HepG2 (cell line): ENCODE data around the gene COLEC12. TPM values are rescaled to one million over a fixed set of nuclear protein-coding genes. Genes with fewer than 3 reads are reported as not detected.

Source experiments
- ATAC-seq: fragments of 200-7000 bp; cut with Tn5 transposase; 3 replicates; pipeline ENCODE4 v1.9.1; 2020; ENCODE audit warnings: mild to moderate bottlenecking, moderate library complexity
- BruUV-seq: library from RNA; stranded (reverse); fragments of 400-500 nt; replicated peaks from 2 replicates; lab custom pipeline; 2021; lab: Mats Ljungman, UMichigan
- CTCF ChIA-PET: fragments of 300-600 bp; formaldehyde crosslinking; extraction: SDS; loops from one replicate; lab custom pipeline; 2021; ENCODE audit warnings: low total read pairs, inconsistent platforms, low intra/inter-chr PET ratio; lab: Yijun Ruan, JAX
- POLR2A ChIA-PET: fragments of 350-600 bp; sonication (Branson Sonifier 250); formaldehyde crosslinking; loops from one replicate; lab custom pipeline; 2020; ENCODE audit warnings: antibody characterized with exemption, inconsistent platforms; lab: Yijun Ruan, JAX
- DNase-seq: peaks from one replicate; pipeline ENCODE4 v3.0.0-alpha.2; 2015; ENCODE audit warnings: low spot score
- FAIRE-seq: peaks from 3 replicates; lab custom pipeline; 2011; peaks lifted over from hg19 to GRCh38; lab: Jason Lieb, UNC
- H2AFZ ChIP-seq: one replicate; pipeline ENCODE4 v1.6.1; 2011; ENCODE audit warnings: low read length, inconsistent platforms
- H3K27ac ChIP-seq: fragments of 300-600 bp; 3 replicates; pipeline ENCODE4 v1.8.0; 2011; ENCODE audit warnings: mixed run types, mild to moderate bottlenecking, mixed read lengths, low read length, inconsistent platforms; ENCODE audit not compliant: insufficient read depth; ENCODE audit errors: extremely low read length
- H3K27me3 ChIP-seq, 2 experiments: fragments of 200-600 bp in 1 of 2; 2 replicates in 1 of 2; 3 replicates in 1 of 2; pipeline versions ENCODE4 v1.6.0 to v1.8.0; 2011; ENCODE audit warnings: low read length in 2 of 2, mild to moderate bottlenecking in 2 of 2, moderate library complexity in 2 of 2, inconsistent platforms in 1 of 2; ENCODE audit not compliant: insufficient read depth in 2 of 2, control insufficient read depth in 1 of 2
- H3K36me3 ChIP-seq, 2 experiments: fragments of 200-600 bp in 1 of 2; replicated peaks in 1 of 2; 2 replicates in 1 of 2; 3 replicates in 1 of 2; pipeline versions ENCODE4 v1.5.1 to v1.8.0; 2011; ENCODE audit warnings: low read length in 2 of 2, inconsistent platforms in 1 of 2; ENCODE audit not compliant: insufficient read depth in 2 of 2, control insufficient read depth in 1 of 2
- H3K4me1 ChIP-seq: 2 replicates; pipeline ENCODE4 v1.5.1; 2012; ENCODE audit warnings: low read length, inconsistent platforms; ENCODE audit not compliant: insufficient read depth
- H3K4me2 ChIP-seq: 2 replicates; pipeline ENCODE4 v1.6.0; 2011; ENCODE audit warnings: low read depth, low read length, inconsistent platforms
- H3K4me3 ChIP-seq, 3 experiments: fragments of 200-600 bp in 1 of 3; sonication (generic), shearing (Covaris generic) in 1 of 3; replicated peaks in 1 of 3; 2 replicates each; pipeline ENCODE4 v1.5.1; 2011 to 2016; ENCODE audit warnings: low read length in 3 of 3, inconsistent platforms in 2 of 3, low read depth in 2 of 3, mild to moderate bottlenecking in 2 of 3, control low read depth in 1 of 3, mixed read lengths in 1 of 3; ENCODE audit not compliant: insufficient read depth in 1 of 3
- H3K79me2 ChIP-seq: one replicate; pipeline ENCODE4 v1.6.1; 2011; ENCODE audit warnings: low read length, inconsistent platforms; ENCODE audit not compliant: insufficient read depth
- H3K9ac ChIP-seq: 2 replicates; pipeline ENCODE4 v1.6.0; 2011; ENCODE audit warnings: mild to moderate bottlenecking, low read depth, low read length, inconsistent platforms; ENCODE audit not compliant: insufficient read depth
- H3K9me3 ChIP-seq: 2 replicates; pipeline ENCODE4 v1.5.1; 2012; ENCODE audit warnings: mild to moderate bottlenecking, low read length
- H4K20me1 ChIP-seq: 2 replicates; pipeline ENCODE4 v1.6.0; 2011; ENCODE audit warnings: inconsistent platforms, mild to moderate bottlenecking, low read length, moderate library complexity; ENCODE audit not compliant: insufficient read depth
- ARID5B ChIP-seq: IDR thresholded peaks from 2 replicates; pipeline ENCODE4 v1.4.0; 2020; ENCODE audit warnings: mild to moderate bottlenecking, missing genetic modification reagents
- DBP ChIP-seq: sonication (generic); formaldehyde crosslinking; IDR thresholded peaks from 2 replicates; pipeline ENCODE4 v1.4.0; 2020; ENCODE audit warnings: missing genetic modification reagents; ENCODE audit errors: not compliant biosample characterization
- E2F1 ChIP-seq: sonication (generic); formaldehyde crosslinking; IDR thresholded peaks from 2 replicates; pipeline ENCODE4 v1.5.0; 2020; ENCODE audit warnings: missing genetic modification reagents
- GABPB1 ChIP-seq: IDR thresholded peaks from 2 replicates; pipeline ENCODE4 v1.6.1; 2016; ENCODE audit warnings: mild to moderate bottlenecking, missing genetic modification reagents, moderate library complexity, missing compliant biosample characterization
- MNT ChIP-seq: fragments of 450-650 bp; IDR thresholded peaks from 2 replicates; pipeline ENCODE4 v1.6.1; 2016
- PHF8 ChIP-seq: sonication (generic); formaldehyde crosslinking; IDR thresholded peaks from 2 replicates; pipeline ENCODE4 v1.5.0; 2020; ENCODE audit warnings: missing genetic modification reagents
- SP140L ChIP-seq: sonication (generic); formaldehyde crosslinking; IDR thresholded peaks from 2 replicates; pipeline ENCODE4 v1.4.0; 2020; ENCODE audit warnings: missing genetic modification reagents, borderline replicate concordance
- TEAD2 ChIP-seq: sonication (generic); formaldehyde crosslinking; IDR thresholded peaks from 2 replicates; pipeline ENCODE4 v1.9.0; 2021; ENCODE audit warnings: missing genetic modification reagents
- WIZ ChIP-seq: sonication (generic); formaldehyde crosslinking; IDR thresholded peaks from 2 replicates; pipeline ENCODE4 v1.5.1; 2020; ENCODE audit warnings: mild to moderate bottlenecking, missing genetic modification reagents
- ZNF577 ChIP-seq: sonication (generic); formaldehyde crosslinking; IDR thresholded peaks from 2 replicates; pipeline ENCODE4 v1.4.0; 2020; ENCODE audit warnings: mild to moderate bottlenecking, low read depth, missing genetic modification reagents, borderline replicate concordance
- WGBS: methylation state at CpG from one replicate; pipeline ENCODE4 v1.1.6; 2017; ENCODE audit warnings: low lambda C conversion rate; 5-methylcytosine and 5-hydroxymethylcytosine counted together
- in situ Hi-C: cut with HindIII; loops from 2 replicates; pipeline ENCODE4 v1.10.0; 2017; ENCODE audit warnings: low pct_unique_long_range_greater_than_20kb; ENCODE audit not compliant: extremely low pct_ligation_motif_present
- intact Hi-C: fragments of 100-400 bp; cut with micrococcal nuclease; formaldehyde crosslinking; loops from one replicate; pipeline ENCODE4 v1.10.0; 2022; ENCODE audit not compliant: unreplicated experiment
- polyA plus RNA-seq, 8 experiments: library from polyadenylated mRNA; depleted of rRNA in 3 of 8; stranded (reverse) in 7 of 8; unstranded in 1 of 8; fragments of >200 nt; fragmentation: Illumina TruSeq in 4 of 8; extraction: Trizol in 4 of 8; gene quantifications; 2 replicates each; pipeline versions ENCODE4 v1.2.1 to v1.2.3, GENCODE V29; 2011 to 2016; ENCODE audit warnings: low read depth in 4 of 8, missing spikeins in 1 of 8, mixed read lengths in 1 of 8; ENCODE audit not compliant: insufficient read depth in 1 of 8
- total RNA-seq, 5 experiments: library from RNA; depleted of rRNA; stranded (reverse); fragments of >200 nt; fragmentation: Illumina TruSeq; extraction: Trizol; gene quantifications; 2 replicates each; pipeline ENCODE4 v1.2.3, GENCODE V29; 2016; ENCODE audit warnings: low read depth in 1 of 5

The COLEC12 gene
- total and polyA plus RNA-seq, 2 of the 13 experiments (the other 11 are each of a cell fraction or from before 2014, with no cell fraction given) = 0.02 to 0.11 TPM

- TF ChIP-seq DBP (CRISPR knock-in tag) = no peak
- no peak for TF ChIP-seq WIZ
These were observed 104.3 kb downstream of the COLEC12 start (continued) for GRCh38 chr18:396251-396555.

GRCh38 chr18:395456-396250, 104.8 kb downstream of the COLEC12 start:
- Histone ChIP-seq H4K20me1 (no peaks in the 10 kb centered on the region), H3K9ac (no peak overlapping the region), H3K36me3 (no peaks in the 10 kb centered on the region), H3K4me2 (no peak overlapping the region), H3K4me1 (no peaks in the 10 kb centered on the region), H3K27ac (no peak overlapping the region), H3K27me3 (no peaks in the 10 kb centered on the region), H3K79me2 (no peaks in the 10 kb centered on the region), H3K4me3 (no peak overlapping the region), H3K9me3 (no peaks in the 10 kb centered on the region), H2AFZ (no peak overlapping the region)
- WGBS = 40% methylated on average over 13 of the region's 13 CpGs
- BruUV-seq = no TSS peak
- ChIA-PET CTCF (no interaction called here), POLR2A (no interaction called here)
- TF ChIP-seq ARID5B (CRISPR knock-in tag) (no peak), SP140L (no peak), MNT (peak; percentile 84), TEAD2 (CRISPR knock-in tag) (no peak), ZNF577 (CRISPR knock-in tag) (no peak), E2F1 (CRISPR knock-in tag) (no peak), PHF8 (CRISPR knock-in tag) (no peak), GABPB1 (no peak)
- in situ Hi-C loops = no loop called here
- intact Hi-C loops = no loop called here
- no peak for DNase-seq
- FAIRE-seq = no peak
- ATAC-seq = no peak
